ENCODE measurements around the gene HAPSTR1.

DNA sequence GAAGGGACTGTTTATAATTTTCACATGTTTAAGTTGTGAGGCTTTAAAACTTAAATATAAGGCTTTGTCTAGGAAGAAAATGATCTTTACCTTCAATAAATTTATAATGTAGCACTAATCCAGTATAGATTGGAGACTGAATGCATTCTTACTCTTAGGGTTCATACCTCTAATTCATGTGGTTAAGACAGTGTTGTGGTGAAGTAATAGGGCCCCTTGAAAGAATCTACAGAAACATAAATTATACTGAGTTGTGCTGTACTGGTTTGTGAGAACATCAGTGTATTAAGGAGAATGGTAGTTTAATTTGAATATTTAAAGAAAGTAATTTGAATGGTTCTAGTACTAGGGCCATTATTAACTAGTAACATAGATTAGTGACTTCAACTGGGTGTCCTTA, 13.7 kb downstream of the HAPSTR1 start:
- TF ChIP-seq, protein P1, sequence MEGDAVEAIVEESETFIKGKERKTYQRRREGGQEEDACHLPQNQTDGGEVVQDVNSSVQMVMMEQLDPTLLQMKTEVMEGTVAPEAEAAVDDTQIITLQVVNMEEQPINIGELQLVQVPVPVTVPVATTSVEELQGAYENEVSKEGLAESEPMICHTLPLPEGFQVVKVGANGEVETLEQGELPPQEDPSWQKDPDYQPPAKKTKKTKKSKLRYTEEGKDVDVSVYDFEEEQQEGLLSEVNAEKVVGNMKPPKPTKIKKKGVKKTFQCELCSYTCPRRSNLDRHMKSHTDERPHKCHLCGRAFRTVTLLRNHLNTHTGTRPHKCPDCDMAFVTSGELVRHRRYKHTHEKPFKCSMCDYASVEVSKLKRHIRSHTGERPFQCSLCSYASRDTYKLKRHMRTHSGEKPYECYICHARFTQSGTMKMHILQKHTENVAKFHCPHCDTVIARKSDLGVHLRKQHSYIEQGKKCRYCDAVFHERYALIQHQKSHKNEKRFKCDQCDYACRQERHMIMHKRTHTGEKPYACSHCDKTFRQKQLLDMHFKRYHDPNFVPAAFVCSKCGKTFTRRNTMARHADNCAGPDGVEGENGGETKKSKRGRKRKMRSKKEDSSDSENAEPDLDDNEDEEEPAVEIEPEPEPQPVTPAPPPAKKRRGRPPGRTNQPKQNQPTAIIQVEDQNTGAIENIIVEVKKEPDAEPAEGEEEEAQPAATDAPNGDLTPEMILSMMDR (conservative IDR thresholded peaks at IDR 0.05; ENCODE audit: low read length): no peak
- TF ChIP-seq EZH2phosphoT487 (IDR thresholded peaks at IDR 0.05; ENCODE audit: borderline replicate concordance): no peak

All from Loucy (cell line).